Measurements from ENCODE around the gene GJB4. TPM values are rescaled to one million over a fixed set of nuclear protein-coding genes. Genes with fewer than 3 reads are reported as not detected.
A peak's percentile ranks its signal among the peaks of the same experiment; 100 is the strongest.
"Not testable (repeated sequence)": the region's sequence is repeated elsewhere in the genome, so short reads cannot be mapped to it uniquely, and the experiment has no call there.

GJB4 gene
- polyA plus RNA-seq, 6 donors from 2014 or later, result not detected

GRCh38 chr1:34737236-34737635 is 22.3 kb upstream of the GJB4 start:
- H3K4me3 Mint-ChIP-seq, result peak overlapping the region in 1 of 8 donors; percentile 47
- not testable (repeated sequence) for ATAC-seq (ENCODE audit: low read depth in 2 of 2); H3K9me3 Mint-ChIP-seq

GRCh38 chr1:34739613-34740012 is 19.9 kb upstream of the GJB4 start:
- Mint-ChIP-seq H3K9me3 (no peaks in the 10 kb centered on the region), H3K4me3 (no peak overlapping the region), H3K36me3 (no peaks in the 10 kb centered on the region), H3K4me1 (peaks cover 0 to 7% (median 0%) of the 10 kb centered on the region in 3 donors), H3K27ac (peak overlapping the region in 1 of 6 donors; percentile 67), H3K27me3 (peaks cover 4 to 49% (median 29%) of the 10 kb centered on the region in 3 donors)
- DNase-seq, result no peak
- no peak for ATAC-seq (ENCODE audit: low read depth in 2 of 2)

More at GRCh38 chr1:34737236-34737635, 22.3 kb upstream of the GJB4 start:
- not testable (repeated sequence) for DNase-seq, H3K4me1 Mint-ChIP-seq, H3K36me3 Mint-ChIP-seq
- H3K27ac Mint-ChIP-seq, result peak overlapping the region in 1 of 6 donors; percentile 7
- peaks cover 8 to 47% (median 33%) of the 10 kb centered on the region in 3 donors for H3K27me3 Mint-ChIP-seq

- no peak overlapping the region for H3K27ac Mint-ChIP-seq
- no peaks in the 10 kb centered on the region for H3K9me3 Mint-ChIP-seq
- H3K4me3 Mint-ChIP-seq, result no peak overlapping the region
- DNase-seq, result no peak
- peaks cover 4 to 50% (median 27%) of the 10 kb centered on the region in 3 donors for H3K27me3 Mint-ChIP-seq
- H3K4me1 Mint-ChIP-seq, result peaks cover 0 to 7% (median 0%) of the 10 kb centered on the region in 3 donors
- ATAC-seq (ENCODE audit: low read depth in 2 of 2), result no peak
- no peaks in the 10 kb centered on the region for H3K36me3 Mint-ChIP-seq
Observed at GRCh38 chr1:34740161-34740868, 19.2 kb upstream of the GJB4 start.

- DNase-seq (peak; percentile 56), ATAC-seq (ENCODE audit: low read depth in 2 of 2) (peak; percentile 61 to 82)
- no peaks in the 10 kb centered on the region for H3K9me3 Mint-ChIP-seq
- no peaks in the 10 kb centered on the region for H3K36me3 Mint-ChIP-seq
- peaks cover 0 to 55% (median 22%) of the 10 kb centered on the region in 3 donors for H3K27me3 Mint-ChIP-seq
- peaks cover 0 to 7% (median 0%) of the 10 kb centered on the region in 3 donors for H3K4me1 Mint-ChIP-seq
- no peak overlapping the region for H3K4me3 Mint-ChIP-seq
- peak overlapping the region in 1 of 6 donors; percentile 9 for H3K27ac Mint-ChIP-seq
Observed at GRCh38 chr1:34742667-34743270, 16.8 kb upstream of the GJB4 start.

- H3K4me1 Mint-ChIP-seq, result peaks cover 0 to 7% (median 0%) of the 10 kb centered on the region in 3 donors
- H3K27me3 Mint-ChIP-seq, result peaks cover 0 to 60% (median 32%) of the 10 kb centered on the region in 3 donors
- no peak for DNase-seq
- peaks cover 0 to 1% (median 0%) of the 10 kb centered on the region in 7 donors for H3K9me3 Mint-ChIP-seq
- no peaks in the 10 kb centered on the region for H3K36me3 Mint-ChIP-seq
- no peak for ATAC-seq (ENCODE audit: low read depth in 2 of 2)
- H3K27ac Mint-ChIP-seq, result no peak overlapping the region
- no peak overlapping the region for H3K4me3 Mint-ChIP-seq
Observed at GRCh38 chr1:34743775-34744174, 15.8 kb upstream of the GJB4 start.

- Mint-ChIP-seq H3K4me1 (peaks cover 0 to 7% (median 0%) of the 10 kb centered on the region in 3 donors), H3K27me3 (peaks cover 4 to 50% (median 36%) of the 10 kb centered on the region in 3 donors), H3K4me3 (no peak overlapping the region), H3K9me3 (peaks cover 0 to 1% (median 0%) of the 10 kb centered on the region in 7 donors), H3K27ac (no peak overlapping the region), H3K36me3 (no peaks in the 10 kb centered on the region)
- ATAC-seq (ENCODE audit: low read depth in 2 of 2) (no peak), DNase-seq (no peak)
Observed at GRCh38 chr1:34744851-34745250, 14.7 kb upstream of the GJB4 start.

GRCh38 chr1:34745666-34746065 is 13.9 kb upstream of the GJB4 start:
- Mint-ChIP-seq H3K4me1 (peaks cover 0 to 7% (median 0%) of the 10 kb centered on the region in 3 donors), H3K27me3 (peaks cover 4 to 43% (median 29%) of the 10 kb centered on the region in 3 donors), H3K4me3 (no peak overlapping the region), H3K36me3 (no peaks in the 10 kb centered on the region), H3K27ac (no peak overlapping the region), H3K9me3 (peaks cover 0 to 1% (median 0%) of the 10 kb centered on the region in 7 donors)
- no peak for DNase-seq
- no peak for ATAC-seq (ENCODE audit: low read depth in 2 of 2)

- DNase-seq (no peak), ATAC-seq (ENCODE audit: low read depth in 2 of 2) (no peak)
- H3K4me1 Mint-ChIP-seq, result peaks cover 0 to 7% (median 0%) of the 10 kb centered on the region in 3 donors
- H3K27ac Mint-ChIP-seq, result no peak overlapping the region
- peaks cover 4 to 43% (median 26%) of the 10 kb centered on the region in 3 donors for H3K27me3 Mint-ChIP-seq
- no peaks in the 10 kb centered on the region for H3K36me3 Mint-ChIP-seq
- H3K9me3 Mint-ChIP-seq, result peaks cover 0 to 1% (median 0%) of the 10 kb centered on the region in 7 donors
- H3K4me3 Mint-ChIP-seq, result no peak overlapping the region
Observed at GRCh38 chr1:34746101-34746500, 13.4 kb upstream of the GJB4 start.

- H3K27me3 Mint-ChIP-seq, result peaks cover 4 to 41% (median 26%) of the 10 kb centered on the region in 3 donors
- no peak for DNase-seq
- H3K4me3 Mint-ChIP-seq, result no peak overlapping the region
- peaks cover 0 to 1% (median 0%) of the 10 kb centered on the region in 7 donors for H3K9me3 Mint-ChIP-seq
- no peak overlapping the region for H3K27ac Mint-ChIP-seq
- no peaks in the 10 kb centered on the region for H3K36me3 Mint-ChIP-seq
- ATAC-seq (ENCODE audit: low read depth in 2 of 2), result no peak
- H3K4me1 Mint-ChIP-seq, result peaks cover 0 to 7% (median 0%) of the 10 kb centered on the region in 3 donors
Observed at GRCh38 chr1:34746785-34747637, 12.5 kb upstream of the GJB4 start.

- peaks cover 0 to 1% (median 0%) of the 10 kb centered on the region in 7 donors for H3K9me3 Mint-ChIP-seq
- no peak overlapping the region for H3K4me3 Mint-ChIP-seq
- ATAC-seq (ENCODE audit: low read depth in 2 of 2), result no peak
- H3K27me3 Mint-ChIP-seq, result peaks cover 5 to 35% (median 20%) of the 10 kb centered on the region in 3 donors
- H3K4me1 Mint-ChIP-seq, result peaks cover 0 to 2% (median 0%) of the 10 kb centered on the region in 3 donors
- H3K36me3 Mint-ChIP-seq, result no peaks in the 10 kb centered on the region
- no peak overlapping the region for H3K27ac Mint-ChIP-seq
- DNase-seq, result no peak
Observed at GRCh38 chr1:34747638-34747941, 11.9 kb upstream of the GJB4 start.

GRCh38 chr1:34749992-34750391 is 9.5 kb upstream of the GJB4 start:
- DNase-seq (no peak), ATAC-seq (ENCODE audit: low read depth in 2 of 2) (no peak)
- H3K27me3 Mint-ChIP-seq, result peaks cover 9 to 31% (median 27%) of the 10 kb centered on the region in 3 donors

GRCh38 chr1:34750610-34751009 is 8.9 kb upstream of the GJB4 start:
- DNase-seq, result no peak
- Mint-ChIP-seq H3K4me1 (no peaks in the 10 kb centered on the region), H3K27ac (no peak overlapping the region), H3K27me3 (peaks cover 9 to 27% (median 25%) of the 10 kb centered on the region in 3 donors), H3K9me3 (peaks cover 0 to 1% (median 0%) of the 10 kb centered on the region in 7 donors), H3K36me3 (no peaks in the 10 kb centered on the region), H3K4me3 (no peak overlapping the region)
- ATAC-seq (ENCODE audit: low read depth in 2 of 2), result no peak

More at GRCh38 chr1:34749992-34750391, 9.5 kb upstream of the GJB4 start:
- H3K36me3 Mint-ChIP-seq, result no peaks in the 10 kb centered on the region
- H3K4me1 Mint-ChIP-seq, result no peaks in the 10 kb centered on the region
- no peak overlapping the region for H3K4me3 Mint-ChIP-seq
- H3K27ac Mint-ChIP-seq, result no peak overlapping the region
- peaks cover 0 to 1% (median 0%) of the 10 kb centered on the region in 7 donors for H3K9me3 Mint-ChIP-seq

- Mint-ChIP-seq H3K27ac (no peak overlapping the region), H3K4me1 (no peaks in the 10 kb centered on the region), H3K36me3 (no peaks in the 10 kb centered on the region), H3K4me3 (no peak overlapping the region), H3K27me3 (peaks cover 13 to 19% (median 19%) of the 10 kb centered on the region in 3 donors), H3K9me3 (peaks cover 0 to 3% (median 0%) of the 10 kb centered on the region in 7 donors)
- DNase-seq (no peak), ATAC-seq (ENCODE audit: low read depth in 2 of 2) (no peak)
Observed at GRCh38 chr1:34753163-34753562, 6.4 kb upstream of the GJB4 start.
